Renal cortex interstitium (tissue), 11 donors: ENCODE data around the gene CMKLR1. TPM values are rescaled to one million over a fixed set of nuclear protein-coding genes. Genes with fewer than 3 reads are reported as not detected.

ENCODE experiments used
- DNase-seq, 11 donors: peaks; one replicate each; pipeline ENCODE4 v3.0.0-alpha.2; 2013; ENCODE audit warnings: low read depth in 9 of 11, low spot score in 4 of 11; ENCODE audit errors: extremely low read depth in 1 of 11
- polyA plus RNA-seq, 3 donors: library from polyadenylated mRNA; unstranded; fragments of 120-200 nt; gene quantifications; one replicate each; pipeline ENCODE4 v1.2.1, GENCODE V29; 2013; ENCODE audit not compliant: insufficient read length in 3 of 3

CMKLR1 gene
- polyA plus RNA-seq, 3 donors, result 3.8 to 5.1 (median 4.1) TPM

DNA sequence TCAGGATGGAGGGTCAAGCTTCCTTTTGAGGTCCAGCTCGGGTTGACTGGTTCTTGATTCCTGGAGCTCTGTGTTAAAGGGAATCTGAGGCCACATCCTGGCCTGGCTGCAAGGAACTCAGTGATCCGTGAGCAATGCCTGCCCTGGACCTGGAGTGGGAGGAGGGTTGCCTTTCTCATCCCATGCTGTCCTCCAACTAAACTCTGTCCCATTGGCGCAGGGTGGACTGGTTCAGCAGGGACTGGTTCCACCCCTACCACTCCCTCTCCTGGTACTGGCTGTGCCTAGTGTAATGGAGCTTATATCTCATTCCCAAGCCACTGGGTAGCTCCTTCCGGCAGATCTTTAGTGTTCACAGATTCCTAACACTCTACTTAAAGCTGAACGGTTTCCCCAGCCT is 3.9 kb upstream of the CMKLR1 start:
- DNase-seq, result no peak

- no peak for DNase-seq
These were observed 3.0 kb upstream of the CMKLR1 start for GRCh38 chr12:108341854-108342847.

GRCh38 chr12:108341356-108341755 is 2.2 kb upstream of the CMKLR1 start:
- DNase-seq, result no peak

- no peak for DNase-seq
These were observed 926 bp upstream of the CMKLR1 start for GRCh38 chr12:108340037-108340436.

DNA sequence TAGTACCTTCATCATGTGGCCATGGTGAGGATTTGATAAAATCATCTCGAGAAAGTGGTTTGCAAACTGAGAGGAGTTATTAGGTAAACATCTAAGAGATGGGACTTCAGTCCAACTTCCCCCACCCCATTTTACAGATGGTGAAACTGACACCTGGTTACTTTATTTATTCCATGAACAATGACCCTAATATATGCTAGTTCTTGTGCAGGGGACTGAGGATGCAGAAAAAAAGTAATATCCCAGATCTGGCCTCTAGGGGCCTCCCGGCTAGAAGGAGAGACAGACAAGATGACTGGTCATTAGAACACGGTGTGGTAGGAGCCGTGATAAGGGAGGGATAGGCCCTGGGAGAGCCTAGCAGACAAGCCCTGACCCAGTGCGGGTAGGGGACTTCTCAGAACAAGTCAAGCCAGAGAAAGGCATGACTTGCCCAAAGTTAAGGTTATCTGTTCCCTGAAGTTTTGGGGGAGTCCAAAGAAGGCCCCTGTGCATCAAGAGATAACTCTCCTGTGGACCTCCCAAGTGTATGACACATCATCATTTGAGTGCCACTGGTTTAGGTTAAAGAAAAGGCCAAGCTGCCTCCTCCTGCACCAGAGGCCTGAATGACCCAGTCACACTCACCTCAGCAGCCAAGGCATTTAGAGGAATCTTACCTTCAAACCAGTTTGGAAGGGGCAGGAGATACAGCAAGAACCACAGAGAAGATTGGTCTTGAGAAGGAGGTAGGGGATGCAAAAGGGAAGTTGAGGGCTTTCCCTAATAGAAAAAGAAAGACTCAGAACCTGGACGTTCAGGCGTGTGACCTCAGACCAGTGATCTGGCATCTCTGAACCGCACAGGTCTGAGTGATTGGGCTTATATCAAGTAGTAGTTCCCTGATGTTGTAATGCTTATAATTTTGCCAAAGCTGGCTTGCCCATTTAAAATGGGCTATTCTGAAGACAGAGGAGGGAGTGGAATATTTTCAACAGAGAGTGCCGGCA is 1.6 kb downstream of the CMKLR1 start:
- no peak for DNase-seq

GRCh38 chr12:108335349-108336119 is 3.6 kb downstream of the CMKLR1 start:
- no peak for DNase-seq

- DNase-seq, result no peak
These were observed 5.0 kb downstream of the CMKLR1 start for GRCh38 chr12:108333898-108334699.

GRCh38 chr12:108332791-108333382 is 6.2 kb downstream of the CMKLR1 start:
- DNase-seq, result no peak

DNA sequence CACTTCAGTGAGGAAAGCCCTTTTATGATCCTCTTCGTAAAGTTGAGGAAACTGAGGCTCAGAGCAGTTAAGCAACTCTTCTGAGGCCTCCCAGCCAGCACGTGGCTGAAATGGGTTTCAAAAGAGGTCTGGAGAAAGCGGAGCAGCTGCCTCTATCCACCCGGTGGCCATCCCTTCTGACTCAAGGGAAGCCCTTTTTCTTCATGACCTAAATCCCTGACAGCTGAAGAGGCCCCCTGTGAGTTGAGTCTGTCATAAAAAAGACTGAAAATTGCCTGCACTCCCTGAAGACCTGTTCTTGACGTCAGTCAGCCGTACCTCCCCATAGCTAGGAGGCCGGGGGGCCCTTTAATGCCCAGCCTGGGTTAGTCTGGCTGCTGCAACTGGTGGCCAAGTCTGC is 10.7 kb downstream of the CMKLR1 start:
- no peak for DNase-seq

DNA sequence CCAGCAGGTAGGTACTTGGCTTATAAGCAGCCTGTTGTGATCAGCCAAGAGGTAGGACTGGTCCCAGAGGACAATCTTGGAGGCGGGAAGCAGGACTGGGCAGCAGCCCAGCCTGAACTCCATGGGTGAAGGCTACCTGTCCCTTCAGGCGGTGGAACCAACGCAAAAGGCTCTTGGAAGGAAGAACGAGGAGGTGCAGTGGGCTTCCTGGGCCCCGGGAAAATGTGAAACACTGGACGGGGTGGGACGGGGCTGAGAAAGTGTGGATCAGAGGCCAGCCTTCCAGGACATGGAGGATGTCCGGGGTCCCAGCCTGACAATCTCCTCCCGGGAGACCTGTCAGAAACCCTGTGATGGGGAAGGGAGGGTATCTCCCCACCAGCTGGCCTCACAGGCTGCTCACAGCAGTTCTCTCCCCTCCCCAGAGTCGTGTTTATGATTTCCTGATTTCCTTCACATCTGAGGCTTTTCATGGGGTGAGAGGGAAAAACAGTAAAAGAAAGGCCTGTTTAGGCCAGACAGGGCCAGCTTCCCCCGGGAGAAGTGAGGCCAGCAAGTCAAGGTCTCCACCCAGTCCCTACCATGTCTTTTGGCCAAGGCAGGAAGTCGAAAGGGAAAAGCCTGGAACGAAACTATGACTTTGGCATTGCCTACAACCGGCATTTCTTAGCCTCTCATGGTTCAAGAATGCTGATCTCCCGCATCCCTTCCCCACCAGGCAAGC is 11.3 kb downstream of the CMKLR1 start:
- DNase-seq, result no peak

- no peak for DNase-seq
These were observed 12.8 kb downstream of the CMKLR1 start for GRCh38 chr12:108326254-108326750.

- DNase-seq, result no peak
These were observed 13.6 kb downstream of the CMKLR1 start for GRCh38 chr12:108325549-108325948.

DNA sequence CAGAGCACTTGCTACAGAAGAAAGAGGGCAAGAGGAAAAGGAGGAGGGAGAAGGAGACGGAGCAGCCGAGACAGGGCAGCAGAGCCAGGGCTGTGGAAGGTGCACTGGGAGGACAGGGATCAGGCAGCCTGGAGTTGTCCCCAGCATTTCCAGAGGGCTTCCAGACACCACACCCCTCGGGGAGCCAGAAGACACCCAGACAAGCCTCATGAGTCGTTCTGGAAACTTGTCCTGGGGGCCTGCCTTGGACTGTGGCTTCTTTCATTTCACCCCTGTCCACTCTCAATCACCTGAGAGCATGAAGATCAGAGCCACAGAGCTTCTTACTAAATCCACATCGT is 14.1 kb downstream of the CMKLR1 start:
- no peak for DNase-seq

DNA sequence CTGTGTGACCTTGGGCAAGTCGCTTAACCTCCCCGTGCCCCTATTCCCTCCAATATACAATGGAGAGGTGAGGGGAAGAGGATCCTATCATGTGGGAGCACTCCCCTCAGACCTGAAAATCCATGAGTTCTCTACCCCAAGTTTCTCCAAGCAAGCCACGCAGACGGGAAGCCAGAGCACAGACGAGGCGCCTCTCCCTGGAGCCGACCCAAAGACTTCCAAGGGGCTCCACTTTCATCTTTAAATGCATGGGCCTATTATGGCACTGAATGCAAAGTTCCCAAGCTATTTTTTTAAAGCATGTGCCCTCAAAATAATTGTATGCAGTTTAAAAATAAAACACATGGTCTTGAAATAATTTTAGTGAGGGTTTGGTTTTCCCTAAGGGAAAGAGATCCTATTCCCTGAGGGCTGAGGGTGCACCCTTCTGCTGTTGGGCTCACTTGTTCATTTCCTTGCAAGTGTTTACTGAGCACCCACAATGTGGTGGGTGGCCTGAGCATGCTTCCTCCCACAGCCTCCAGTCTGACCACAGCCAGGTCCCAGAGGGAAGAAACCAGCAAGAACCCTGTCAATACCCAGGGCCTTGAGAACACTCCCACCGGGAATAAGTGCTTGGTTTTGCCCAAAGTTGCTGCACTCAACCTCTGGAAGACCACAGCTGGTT is 14.6 kb downstream of the CMKLR1 start:
- no peak for DNase-seq

- DNase-seq, result no peak
These were observed 15.5 kb downstream of the CMKLR1 start for GRCh38 chr12:108323581-108323980.

DNA sequence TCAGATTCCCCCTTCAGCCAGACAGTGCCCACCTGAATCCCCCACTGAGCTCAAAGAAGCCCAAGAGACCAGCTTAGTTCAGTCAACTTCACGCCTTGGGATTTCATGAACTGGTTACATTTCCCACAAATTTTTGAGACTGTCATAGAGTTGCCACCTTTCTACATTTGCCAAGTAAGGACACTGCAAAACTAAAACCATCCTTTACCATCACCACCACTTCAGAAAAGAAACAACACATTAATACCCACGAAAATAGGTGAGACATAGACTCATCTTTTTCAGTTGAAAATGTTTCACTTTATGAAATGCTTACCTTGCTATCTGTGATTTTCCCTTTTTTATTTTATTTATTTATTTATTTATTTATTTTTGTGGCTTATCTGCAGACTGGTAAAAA is 16.1 kb downstream of the CMKLR1 start:
- no peak for DNase-seq

- DNase-seq, result no peak
These were observed 17.4 kb downstream of the CMKLR1 start for GRCh38 chr12:108321688-108322087.
